ES-I3 (cell line): ENCODE data around the gene MXD3.
"Not testable (repeated sequence)": the region's sequence is repeated elsewhere in the genome, so short reads cannot be mapped to it uniquely, and the experiment has no call there.

Source experiments
- H3K36me3 ChIP-seq: 2 replicates; pipeline ENCODE4 v1.6.1; 2013; ENCODE audit warnings: mild to moderate bottlenecking, low read length, control low read depth, moderate library complexity; ENCODE audit not compliant: insufficient read depth
- H3K4me1 ChIP-seq: 2 replicates; pipeline ENCODE4 v1.6.1; 2013; ENCODE audit warnings: mild to moderate bottlenecking, control low read depth, low read length; ENCODE audit not compliant: insufficient read depth
- H3K9ac ChIP-seq: 2 replicates; pipeline ENCODE4 v1.6.1; 2013; ENCODE audit warnings: low read depth, mild to moderate bottlenecking, low read length, moderate library complexity
- H3K9me3 ChIP-seq: 2 replicates; pipeline ENCODE4 v1.6.1; 2013; ENCODE audit warnings: mild to moderate bottlenecking, low read length, moderate library complexity; ENCODE audit not compliant: control insufficient read depth, insufficient read depth

The MXD3 gene

GRCh38 chr5:177351392-177352329 lies 40.0 kb upstream of the MXD3 start, which contains the start of gene LMAN2:
Gene LMAN2, minus strand, starts transcription at chr5:177351668. Its CDS starts 21 bp downstream, at chr5:177351647.
- Histone ChIP-seq H3K4me1 (peaks cover 6% of the 10 kb centered on the region), H3K9me3 (no peaks in the 10 kb centered on the region; the same call in 1 of the 2 replicates), H3K9ac (peak within 1 kb of the TSS; percentile 99), H3K36me3 (no peaks in the 10 kb centered on the region)

DNA sequence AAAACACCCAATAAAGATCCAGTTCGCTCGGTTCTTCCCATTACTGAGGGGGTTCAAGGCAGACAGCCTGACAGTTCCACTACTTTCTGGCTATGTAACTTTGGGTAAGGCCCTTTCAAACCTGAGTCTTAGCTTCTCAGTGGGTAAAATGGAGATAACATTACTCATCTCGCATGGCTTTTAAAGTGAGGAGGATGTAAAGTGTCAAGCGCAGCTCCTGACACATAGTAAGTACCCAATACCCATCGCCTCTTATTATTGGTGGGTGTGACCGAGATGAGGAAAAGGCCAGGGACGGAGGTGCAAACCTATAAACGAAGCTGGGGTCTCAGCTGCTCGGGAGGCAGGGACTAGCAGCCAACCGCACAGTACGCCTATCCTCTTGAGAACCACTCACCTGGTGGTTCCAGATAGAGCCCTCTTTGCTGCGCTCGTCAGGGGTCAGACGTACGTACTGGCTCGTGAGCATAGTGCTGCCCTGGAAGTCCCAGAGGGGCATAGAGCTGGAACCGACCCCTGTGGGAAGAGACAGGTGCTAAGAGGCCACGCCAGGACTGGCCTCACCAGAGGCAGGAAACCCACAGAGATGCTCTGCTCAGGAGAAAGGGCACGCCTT lies 39.2 kb upstream of the MXD3 start:
- Histone ChIP-seq H3K9me3 (no peaks in the 10 kb centered on the region; the same call in 1 of the 2 replicates), H3K36me3 (no peaks in the 10 kb centered on the region), H3K4me1 (peaks cover 6% of the 10 kb centered on the region), H3K9ac (peak overlapping the region; percentile 99)

DNA sequence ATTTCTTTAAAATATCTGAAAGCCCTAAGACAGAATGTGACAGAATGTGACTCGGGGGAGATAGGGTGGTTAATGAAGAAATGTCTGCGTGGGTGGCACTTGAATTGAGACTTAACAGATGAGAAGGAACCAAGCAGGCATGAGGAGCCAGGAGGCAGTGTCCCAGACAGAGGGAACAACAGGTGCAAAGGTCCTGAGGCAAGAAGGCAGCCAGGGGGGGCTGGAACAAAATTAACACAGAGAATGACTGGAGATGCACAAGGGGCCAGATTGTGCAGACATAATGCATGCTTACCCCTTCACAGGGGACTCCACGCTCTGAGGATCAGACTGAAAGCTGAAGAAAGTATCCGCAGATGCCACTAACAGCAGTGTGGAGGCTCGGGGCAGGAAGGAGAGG lies 38.1 kb upstream of the MXD3 start:
- Histone ChIP-seq H3K9ac (no peak overlapping the region), H3K36me3 (no peaks in the 10 kb centered on the region), H3K9me3 (no peaks in the 10 kb centered on the region), H3K4me1 (peaks cover 6% of the 10 kb centered on the region)

GRCh38 chr5:177349362-177349647 lies 37.6 kb upstream of the MXD3 start:
- peaks cover 6% of the 10 kb centered on the region for H3K4me1 ChIP-seq
- no peaks in the 10 kb centered on the region for H3K9me3 ChIP-seq
- H3K36me3 ChIP-seq = no peaks in the 10 kb centered on the region
- no peak overlapping the region for H3K9ac ChIP-seq

GRCh38 chr5:177347699-177348098 lies 36.0 kb upstream of the MXD3 start:
- H3K36me3 ChIP-seq = no peaks in the 10 kb centered on the region
- H3K9me3 ChIP-seq = no peaks in the 10 kb centered on the region
- no peak overlapping the region for H3K9ac ChIP-seq
- H3K4me1 ChIP-seq = peaks cover 6% of the 10 kb centered on the region

- H3K36me3 ChIP-seq = no peaks in the 10 kb centered on the region
- no peaks in the 10 kb centered on the region for H3K9me3 ChIP-seq
- H3K4me1 ChIP-seq = peaks cover 6% of the 10 kb centered on the region
- no peak overlapping the region for H3K9ac ChIP-seq
Observed at GRCh38 chr5:177346820-177347219, 35.1 kb upstream of the MXD3 start.

DNA sequence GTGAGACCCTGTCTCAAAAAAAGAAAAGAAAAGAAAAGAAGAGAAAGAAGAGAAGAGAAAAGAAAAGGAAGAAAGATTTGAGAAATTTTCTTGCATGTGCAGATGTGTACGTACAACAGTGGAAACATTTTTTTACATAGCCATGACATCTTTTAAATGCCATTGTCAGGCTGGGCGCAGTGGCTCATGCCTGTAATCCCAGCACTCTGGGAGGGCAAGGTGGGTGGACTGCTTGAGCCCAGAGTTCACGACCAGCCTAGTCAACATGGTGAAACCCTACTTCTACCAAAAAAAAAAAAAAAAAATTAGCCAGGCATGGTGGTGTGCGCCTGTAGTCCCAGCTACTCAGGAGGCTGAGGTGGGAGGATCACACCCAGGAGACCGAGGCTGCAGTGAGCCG lies 33.2 kb upstream of the MXD3 start:
- H3K36me3 ChIP-seq = no peaks in the 10 kb centered on the region
- no peaks in the 10 kb centered on the region for H3K4me1 ChIP-seq
- no peak overlapping the region for H3K9ac ChIP-seq
- no peaks in the 10 kb centered on the region for H3K9me3 ChIP-seq

DNA sequence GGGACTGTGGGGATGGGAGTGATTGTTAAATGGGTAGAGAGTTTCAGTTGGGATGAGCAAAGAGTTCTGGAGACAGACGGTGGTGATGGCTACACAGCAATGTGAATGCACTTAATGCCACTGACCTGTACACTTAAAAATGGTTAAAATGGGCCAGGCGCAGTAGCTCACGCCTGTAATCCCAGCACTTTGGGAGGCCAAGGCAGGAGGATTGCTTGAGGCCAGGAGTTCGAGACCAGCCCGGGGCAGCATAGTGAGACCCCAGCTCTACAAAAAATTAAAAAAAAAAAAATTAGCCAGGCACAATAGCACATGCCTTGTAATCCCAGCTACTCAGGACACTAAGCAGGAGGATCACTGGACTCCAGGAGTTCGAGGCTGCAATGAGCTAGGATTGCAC lies 32.1 kb upstream of the MXD3 start:
- H3K36me3 ChIP-seq = no peaks in the 10 kb centered on the region
- no peak overlapping the region for H3K9ac ChIP-seq
- no peaks in the 10 kb centered on the region for H3K9me3 ChIP-seq
- peaks cover 8% of the 10 kb centered on the region for H3K4me1 ChIP-seq

GRCh38 chr5:177343000-177343399 lies 31.3 kb upstream of the MXD3 start:
- H3K36me3 ChIP-seq, H3K9ac ChIP-seq: not testable (repeated sequence)

GRCh38 chr5:177339107-177339638 lies 27.5 kb upstream of the MXD3 start:
- H3K9me3 ChIP-seq = no peaks in the 10 kb centered on the region
- H3K4me1 ChIP-seq = peaks cover 12% of the 10 kb centered on the region
- H3K36me3 ChIP-seq = peaks cover 9% of the 10 kb centered on the region
- H3K9ac ChIP-seq = no peak overlapping the region; the same call in 1 of the 2 replicates

More at GRCh38 chr5:177343000-177343399, 31.3 kb upstream of the MXD3 start:
- H3K4me1 ChIP-seq, H3K9me3 ChIP-seq: not testable (repeated sequence)

GRCh38 chr5:177338251-177339106 lies 26.8 kb upstream of the MXD3 start:
- Histone ChIP-seq H3K9me3 (no peaks in the 10 kb centered on the region), H3K36me3 (peaks cover 15% of the 10 kb centered on the region), H3K4me1 (peaks cover 12% of the 10 kb centered on the region), H3K9ac (no peak overlapping the region)

- H3K36me3 ChIP-seq = peaks cover 15% of the 10 kb centered on the region
- H3K9me3 ChIP-seq = no peaks in the 10 kb centered on the region
- no peak overlapping the region for H3K9ac ChIP-seq
- peaks cover 12% of the 10 kb centered on the region for H3K4me1 ChIP-seq
Observed at GRCh38 chr5:177336603-177337494, 25.2 kb upstream of the MXD3 start.

DNA sequence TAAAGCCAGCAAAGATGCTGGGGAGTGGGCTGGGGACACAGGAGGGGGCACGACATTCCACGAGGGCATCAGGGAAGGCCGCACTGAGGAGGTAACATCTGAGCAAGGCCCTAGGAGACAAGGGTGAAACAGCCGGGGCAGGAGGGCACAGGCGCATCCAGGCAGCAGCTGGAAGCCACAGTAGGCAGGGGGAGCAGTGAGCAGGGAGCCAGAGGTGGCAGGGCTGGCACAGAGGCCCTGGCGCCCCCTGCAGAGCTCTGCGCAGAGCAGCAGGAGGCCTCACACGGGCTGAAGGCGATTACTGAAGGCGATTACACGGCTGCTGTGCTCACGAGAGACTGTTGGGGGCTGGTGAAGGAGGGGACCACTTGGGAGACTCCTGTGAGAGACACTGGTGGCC lies 24.4 kb upstream of the MXD3 start:
- H3K9me3 ChIP-seq = no peaks in the 10 kb centered on the region
- no peak overlapping the region for H3K9ac ChIP-seq
- H3K4me1 ChIP-seq = peaks cover 12% of the 10 kb centered on the region
- H3K36me3 ChIP-seq = peaks cover 15% of the 10 kb centered on the region
